Measurements from ENCODE around the gene TNNC1. TPM values are rescaled to one million over a fixed set of nuclear protein-coding genes. Genes with fewer than 3 reads are reported as not detected.

The TNNC1 gene
- total RNA-seq, 3 donors from 2014 or later (not counting 1 experiment from before 2014, with no cell fraction given): 1.1 to 1.2 TPM; not detected in 1

GRCh38 chr3:52441772-52442332 is 12.0 kb downstream of the TNNC1 start:
- no peaks in the 10 kb centered on the region for H3K27me3 Mint-ChIP-seq (ENCODE audit: low read depth in 2 of 2)
- intact Hi-C loops (cut with micrococcal nuclease): no loop called here
- Histone ChIP-seq H3K27ac (ENCODE audit: low read length) (no peak overlapping the region), H3K9me3 (ENCODE audit: control insufficient read depth, insufficient read depth, low read length) (no peaks in the 10 kb centered on the region), H3K36me3 (ENCODE audit: control insufficient read depth, insufficient read depth, low read length) (no peaks in the 10 kb centered on the region), H3K4me3 (ENCODE audit: low read length) (no peak overlapping the region), H3K27me3 (ENCODE audit: control insufficient read depth, insufficient read depth, low read length) (no peaks in the 10 kb centered on the region), H3K4me1 (ENCODE audit: control insufficient read depth, insufficient read depth, low read length) (peaks cover 9% of the 10 kb centered on the region)
- ATAC-seq (no peak), DNase-seq (no peak)
- H3K4me3 Mint-ChIP-seq: no peak overlapping the region
- 94% methylated on average over 17 of the region's 18 CpGs for WGBS (ENCODE audit: insufficient coverage)
- H3K27ac Mint-ChIP-seq: no peak overlapping the region
- no peaks in the 10 kb centered on the region for H3K36me3 Mint-ChIP-seq
- H3K4me1 Mint-ChIP-seq: peaks cover 2% of the 10 kb centered on the region in 2 donors
- TF ChIP-seq CTCF (IDR thresholded peaks at IDR 0.05): no peak
- no peaks in the 10 kb centered on the region for H3K9me3 Mint-ChIP-seq

GRCh38 chr3:52441091-52441771 is 12.6 kb downstream of the TNNC1 start:
- no peak for TF ChIP-seq CTCF (IDR thresholded peaks at IDR 0.05)
- H3K27ac ChIP-seq (ENCODE audit: low read length): no peak overlapping the region
- H3K36me3 ChIP-seq (ENCODE audit: control insufficient read depth, insufficient read depth, low read length): no peaks in the 10 kb centered on the region
- no peak for ATAC-seq
- no peaks in the 10 kb centered on the region for H3K27me3 ChIP-seq (ENCODE audit: control insufficient read depth, insufficient read depth, low read length)
- peaks cover 7% of the 10 kb centered on the region for H3K4me1 ChIP-seq (ENCODE audit: control insufficient read depth, insufficient read depth, low read length)
- Mint-ChIP-seq H3K27me3 (ENCODE audit: low read depth in 2 of 2) (no peaks in the 10 kb centered on the region), H3K4me3 (no peak overlapping the region), H3K27ac (no peak overlapping the region), H3K36me3 (no peaks in the 10 kb centered on the region), H3K4me1 (no peaks in the 10 kb centered on the region), H3K9me3 (no peaks in the 10 kb centered on the region)
- H3K4me3 ChIP-seq (ENCODE audit: low read length): no peak overlapping the region
- no peak for DNase-seq
- WGBS (ENCODE audit: insufficient coverage): 93% methylated on average over 22 of the region's 23 CpGs
- intact Hi-C loops (cut with micrococcal nuclease): no loop called here
- no peaks in the 10 kb centered on the region for H3K9me3 ChIP-seq (ENCODE audit: control insufficient read depth, insufficient read depth, low read length)

GRCh38 chr3:52440671-52441070 is 13.2 kb downstream of the TNNC1 start:
- 94% methylated on average over 14 of the region's 14 CpGs for WGBS (ENCODE audit: insufficient coverage)
- H3K4me1 ChIP-seq (ENCODE audit: control insufficient read depth, insufficient read depth, low read length): peaks cover 7% of the 10 kb centered on the region

More at GRCh38 chr3:52440671-52441070, 13.2 kb downstream of the TNNC1 start:
- H3K27ac ChIP-seq (ENCODE audit: low read length): no peak overlapping the region
- no peaks in the 10 kb centered on the region for H3K36me3 ChIP-seq (ENCODE audit: control insufficient read depth, insufficient read depth, low read length)
- Mint-ChIP-seq H3K9me3 (no peaks in the 10 kb centered on the region), H3K4me1 (no peaks in the 10 kb centered on the region), H3K27ac (no peak overlapping the region), H3K4me3 (no peak overlapping the region), H3K27me3 (ENCODE audit: low read depth in 2 of 2) (no peaks in the 10 kb centered on the region), H3K36me3 (no peaks in the 10 kb centered on the region)
- H3K4me3 ChIP-seq (ENCODE audit: low read length): no peak overlapping the region
- DNase-seq (no peak), ATAC-seq (no peak)
- no peak for TF ChIP-seq CTCF (IDR thresholded peaks at IDR 0.05)
- intact Hi-C loops (cut with micrococcal nuclease): no loop called here
- H3K9me3 ChIP-seq (ENCODE audit: control insufficient read depth, insufficient read depth, low read length): no peaks in the 10 kb centered on the region
- no peaks in the 10 kb centered on the region for H3K27me3 ChIP-seq (ENCODE audit: control insufficient read depth, insufficient read depth, low read length)

All from natural killer cell (primary cell).